WTC11 (cell line): ENCODE data around the gene SLC7A4. TPM values are rescaled to one million over a fixed set of nuclear protein-coding genes. Genes with fewer than 3 reads are reported as not detected.

ENCODE experiments used
- AFF4 ChIP-seq: sonication (generic); formaldehyde crosslinking; IDR thresholded peaks from 2 replicates; pipeline ENCODE4 v1.8.1; 2023; ENCODE audit warnings: mild to moderate bottlenecking, missing genetic modification reagents, borderline replicate concordance
- CBFB ChIP-seq: sonication (generic); formaldehyde crosslinking; IDR thresholded peaks from 2 replicates; pipeline ENCODE4 v1.8.1; 2022; ENCODE audit warnings: mild to moderate bottlenecking, low read depth, missing genetic modification reagents
- CREM ChIP-seq: sonication (generic); formaldehyde crosslinking; IDR thresholded peaks from 2 replicates; pipeline ENCODE4 v1.8.1; 2022; ENCODE audit warnings: mild to moderate bottlenecking, missing genetic modification reagents, moderate library complexity
- EMX1 ChIP-seq: fragments of 250-450 bp; sonication (Bioruptor Pico); IDR thresholded peaks from 2 replicates; pipeline ENCODE4 v1.8.0; 2021; ENCODE audit warnings: mild to moderate bottlenecking
- ETV6 ChIP-seq: sonication (generic); formaldehyde crosslinking; IDR thresholded peaks from 2 replicates; pipeline ENCODE4 v1.8.1; 2022; ENCODE audit warnings: mild to moderate bottlenecking, missing genetic modification reagents
- FOXJ3 ChIP-seq: sonication (generic); formaldehyde crosslinking; IDR thresholded peaks from 2 replicates; pipeline ENCODE4 v1.9.0; 2021; ENCODE audit warnings: missing genetic modification reagents, mild to moderate bottlenecking, borderline replicate concordance
- FOXK1 ChIP-seq: sonication (generic); formaldehyde crosslinking; IDR thresholded peaks from 2 replicates; pipeline ENCODE4 v1.8.0; 2022; ENCODE audit warnings: mild to moderate bottlenecking, moderate library complexity, missing genetic modification reagents
- GABPB1 ChIP-seq: sonication (generic); formaldehyde crosslinking; IDR thresholded peaks from 2 replicates; pipeline ENCODE4 v1.8.1; 2023; ENCODE audit warnings: mild to moderate bottlenecking, missing genetic modification reagents
- HMGA2 ChIP-seq: fragments of 250-450 bp; sonication (Bioruptor Pico); IDR thresholded peaks from 2 replicates; pipeline ENCODE4 v1.4.0; 2021; ENCODE audit warnings: mild to moderate bottlenecking, moderate library complexity
- IRF1 ChIP-seq: sonication (generic); formaldehyde crosslinking; IDR thresholded peaks from 2 replicates; pipeline ENCODE4 v1.8.0; 2023; ENCODE audit warnings: missing genetic modification reagents
- MAX ChIP-seq: sonication (generic); formaldehyde crosslinking; IDR thresholded peaks from 2 replicates; pipeline ENCODE4 v1.8.0; 2022; ENCODE audit warnings: mild to moderate bottlenecking, missing genetic modification reagents
- MLX ChIP-seq: sonication (generic); formaldehyde crosslinking; IDR thresholded peaks from 2 replicates; pipeline ENCODE4 v1.8.1; 2023; ENCODE audit warnings: mild to moderate bottlenecking, missing genetic modification reagents, moderate library complexity
- NFYB ChIP-seq: sonication (generic); formaldehyde crosslinking; conservative IDR thresholded peaks from 2 replicates; pipeline ENCODE4 v1.8.0; 2022; ENCODE audit warnings: low read depth, missing genetic modification reagents
- PRDM15 ChIP-seq: sonication (generic); formaldehyde crosslinking; IDR thresholded peaks from 2 replicates; pipeline ENCODE4 v1.8.0; 2022; ENCODE audit warnings: missing genetic modification reagents
- TCF7 ChIP-seq: sonication (generic); formaldehyde crosslinking; IDR thresholded peaks from 2 replicates; pipeline ENCODE4 v1.8.0; 2022; ENCODE audit warnings: mild to moderate bottlenecking, low read depth, missing genetic modification reagents, moderate library complexity
- ZBTB43 ChIP-seq: sonication (generic); formaldehyde crosslinking; IDR thresholded peaks from 2 replicates; pipeline ENCODE4 v1.8.1; 2023; ENCODE audit warnings: mild to moderate bottlenecking, missing genetic modification reagents
- ZMAT4 ChIP-seq: fragments of 250-450 bp; sonication (Bioruptor Pico); IDR thresholded peaks from 2 replicates; pipeline ENCODE4 v1.9.0; 2021; ENCODE audit warnings: mild to moderate bottlenecking
- ZNF232 ChIP-seq: sonication (generic); formaldehyde crosslinking; IDR thresholded peaks from 2 replicates; pipeline ENCODE4 v1.8.0; 2022; ENCODE audit warnings: mild to moderate bottlenecking, missing genetic modification reagents
- ZNF263 ChIP-seq: sonication (generic); formaldehyde crosslinking; IDR thresholded peaks from 2 replicates; pipeline ENCODE4 v1.8.1; 2022; ENCODE audit warnings: low read depth, mild to moderate bottlenecking, moderate library complexity, missing genetic modification reagents
- ZNF423 ChIP-seq: fragments of 250-450 bp; sonication (Bioruptor Pico); IDR thresholded peaks from 2 replicates; pipeline ENCODE4 v2.1.2; 2022; ENCODE audit warnings: mild to moderate bottlenecking, moderate library complexity
- ZNF425 ChIP-seq: fragments of 250-450 bp; sonication (Bioruptor Pico); conservative IDR thresholded peaks from 2 replicates; pipeline ENCODE4 v1.9.0; 2021; ENCODE audit warnings: mild to moderate bottlenecking
- ZNF532 ChIP-seq: fragments of 250-450 bp; sonication (Bioruptor Pico); IDR thresholded peaks from 2 replicates; pipeline ENCODE4 v1.9.0; 2021; ENCODE audit warnings: mild to moderate bottlenecking, borderline replicate concordance
- total RNA-seq: library from RNA; stranded (reverse); gene quantifications from 3 replicates; pipeline ENCODE4 v1.2.3, GENCODE V29; 2021

Gene SLC7A4
- total RNA-seq, 1 experiment from 2014 or later: 0.37 TPM

GRCh38 chr22:20979243-20979809, 53.0 kb downstream of the SLC7A4 start (continued):
- no peak for TF ChIP-seq AFF4 (CRISPR knock-in tag)
- no peak for TF ChIP-seq HMGA2 (CRISPR knock-in tag)
- TF ChIP-seq PRDM15 (CRISPR knock-in tag): no peak
- no peak for TF ChIP-seq ZBTB43 (CRISPR knock-in tag)
- TF ChIP-seq MLX (CRISPR knock-in tag): no peak
- TF ChIP-seq MAX (CRISPR knock-in tag): peak; percentile 94
- TF ChIP-seq CREM (CRISPR knock-in tag): 0 out of 2 replicates have a peak, but pooled peaks have one; percentile 44
- TF ChIP-seq ZNF263: no peak
- TF ChIP-seq ZNF423 (CRISPR knock-in tag): no peak
- TF ChIP-seq ZMAT4 (CRISPR knock-in tag): no peak
- TF ChIP-seq IRF1: 0 out of 2 replicates have a peak, but pooled peaks have one; percentile 27
- TF ChIP-seq TCF7 (CRISPR knock-in tag): no peak
- no peak for TF ChIP-seq FOXJ3 (CRISPR knock-in tag)
- TF ChIP-seq FOXK1 (CRISPR knock-in tag): peak; percentile 69
- no peak for TF ChIP-seq NFYB (CRISPR knock-in tag)
- TF ChIP-seq GABPB1 (CRISPR knock-in tag): no peak
- TF ChIP-seq EMX1 (CRISPR knock-in tag): no peak
- no peak for TF ChIP-seq ZNF425 (CRISPR knock-in tag)
- TF ChIP-seq CBFB (CRISPR knock-in tag): no peak
- TF ChIP-seq ZNF232: no peak
- peak; percentile 45; the same call in 1 of the 2 replicates for TF ChIP-seq ETV6 (CRISPR knock-in tag)
- TF ChIP-seq ZNF532 (CRISPR knock-in tag): no peak
